Naive thymus-derived CD8-positive, alpha-beta T cell (primary cell): ENCODE results near the gene BMPR1A. TPM values are rescaled to one million over a fixed set of nuclear protein-coding genes. Genes with fewer than 3 reads are reported as not detected.
A peak's percentile ranks its signal among the peaks of the same experiment; 100 is the strongest.
"Not testable (repeated sequence)": the region's sequence is repeated elsewhere in the genome, so short reads cannot be mapped to it uniquely, and the experiment has no call there.

Experiments
- ATAC-seq, 2 donors: fragments of 150-1000 bp; cut with Tn5 transposase in 1 of 2; sonication (Bioruptor Pico), chemical (Tn5 transposase) in 1 of 2; 1 replicate in 1 of 2; 2 replicates in 1 of 2; pipeline ENCODE4 v1.10.0; 2021; ENCODE audit warnings: mild to moderate bottlenecking in 2 of 2, moderate library complexity in 2 of 2
- POLR2A ChIA-PET: fragments of 350-600 bp; sonication (Branson Sonifier 250); formaldehyde crosslinking; loops from one replicate; lab custom pipeline; 2021; ENCODE audit warnings: antibody characterized with exemption; lab: Charles Lee
- DNase-seq, 10 donors: peaks; one replicate each; pipeline versions ENCODE4 v3.0.0 to v3.0.0-alpha.2; 2020 to 2022
- H3K27ac Mint-ChIP-seq, 10 donors: one replicate each; pipeline ENCODE4 v1.8.0; 2020 to 2022; ENCODE audit warnings: mild to moderate bottlenecking in 10 of 10, mixed read lengths in 10 of 10, moderate library complexity in 4 of 10, inconsistent platforms in 1 of 10
- H3K27me3 Mint-ChIP-seq, 5 donors: one replicate each; pipeline ENCODE4 v1.8.0; 2021 to 2022; ENCODE audit warnings: mixed read lengths in 5 of 5
- H3K36me3 Mint-ChIP-seq, 3 donors: one replicate each; pipeline ENCODE4 v1.8.0; 2020 to 2022; ENCODE audit warnings: mixed read lengths in 3 of 3, mild to moderate bottlenecking in 2 of 3, inconsistent platforms in 1 of 3
- H3K4me1 Mint-ChIP-seq, 4 donors: one replicate each; pipeline ENCODE4 v1.8.0; 2021 to 2022; ENCODE audit warnings: mixed read lengths in 4 of 4
- H3K4me3 Mint-ChIP-seq, 10 donors: one replicate each; pipeline ENCODE4 v1.8.0; 2020 to 2022; ENCODE audit warnings: mild to moderate bottlenecking in 10 of 10, mixed read lengths in 10 of 10, moderate library complexity in 6 of 10, inconsistent platforms in 1 of 10
- H3K9me3 Mint-ChIP-seq, 9 donors: one replicate each; pipeline ENCODE4 v1.8.0; 2020 to 2022; ENCODE audit warnings: mixed read lengths in 9 of 9, mild to moderate bottlenecking in 3 of 9, inconsistent platforms in 1 of 9, moderate library complexity in 1 of 9
- polyA plus RNA-seq, 3 donors: library from polyadenylated mRNA; unstranded; fragments of 300-500 nt; fragmentation: Illumina TruSeq; gene quantifications; one replicate each; pipeline ENCODE4 v1.2.3, GENCODE V29; 2021
- total RNA-seq, 8 experiments: library from RNA in 2 of 8; stranded (reverse) in 2 of 8; gene quantifications; one replicate each; pipeline ENCODE4 v1.2.3 and lab custom pipeline; 2021 to 2026

BMPR1A gene
- total and polyA plus RNA-seq, 5 experiments from 2014 or later: 1.1 to 11.0 (median 5.2) TPM

DNA sequence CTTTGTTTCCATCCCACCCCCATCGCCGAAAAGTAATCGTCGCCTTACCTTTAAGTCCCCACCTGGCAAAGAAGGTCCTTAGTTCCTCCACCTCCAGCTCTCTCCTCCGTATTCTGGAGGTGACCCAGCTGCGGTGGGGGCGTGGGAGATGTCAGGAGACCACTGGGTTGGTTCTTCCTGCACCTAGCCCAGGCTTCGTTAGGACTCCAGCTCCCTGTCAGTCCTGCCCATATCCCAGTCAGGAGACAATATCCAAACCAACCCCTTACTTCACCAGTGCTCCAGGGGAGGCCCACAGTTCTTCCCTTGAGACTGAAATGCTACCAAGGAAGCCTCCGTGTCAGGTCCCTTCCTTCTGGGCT lies 212.6 kb downstream of the BMPR1A start:
- Mint-ChIP-seq H3K27ac (peak overlapping the region in 4 of 10 donors; percentile 69 to 80 (median 74)), H3K4me1 (peaks cover 19 to 68% (median 50%) of the 10 kb centered on the region in 4 donors), H3K9me3 (no peaks in the 10 kb centered on the region), H3K4me3 (peak overlapping the region; percentile 47 to 80 (median 66)), H3K36me3 (no peaks in the 10 kb centered on the region), H3K27me3 (peaks cover 0 to 2% (median 0%) of the 10 kb centered on the region in 5 donors)
- DNase-seq (no peak), ATAC-seq (no peak)
- POLR2A ChIA-PET: interaction anchor here (0.9 to 2.7 kb wide), 5 partner anchors 10 to 29 kb away, joined by 3 to 14 read pairs (median 4); no protein-coding TSS in a partner anchor

DNA sequence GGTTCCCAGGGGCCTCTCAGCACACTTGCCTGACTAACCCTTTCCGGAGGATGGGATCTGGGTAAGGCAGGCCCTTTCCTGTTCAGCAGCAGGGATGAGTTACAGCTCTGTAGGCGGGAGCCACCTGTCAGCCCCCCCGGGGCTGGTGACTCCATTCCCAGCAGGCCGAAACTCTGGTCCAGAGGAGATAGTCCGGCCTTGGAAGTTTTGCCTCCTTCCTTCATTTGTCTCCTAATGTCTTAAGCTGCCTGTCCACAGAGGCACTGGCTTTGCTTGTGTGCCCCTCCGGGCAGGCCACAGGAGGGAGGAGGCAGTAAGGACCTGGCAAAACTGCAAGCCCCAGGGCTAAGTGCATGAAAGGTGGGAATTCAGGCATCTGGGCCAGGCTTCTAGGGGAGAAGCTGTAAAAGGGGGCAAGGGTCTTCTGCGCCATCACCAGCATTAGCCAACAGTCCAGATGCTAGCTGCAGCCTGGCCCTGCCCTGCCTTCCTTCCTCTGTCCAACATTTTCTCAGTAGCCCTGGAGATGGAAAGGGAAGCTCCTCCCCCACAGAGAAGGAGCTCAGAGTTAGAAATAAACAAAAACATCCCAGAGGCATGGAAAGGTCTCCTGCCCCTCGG lies 213.1 kb downstream of the BMPR1A start:
- Mint-ChIP-seq H3K9me3 (no peaks in the 10 kb centered on the region), H3K27me3 (peaks cover 0 to 2% (median 0%) of the 10 kb centered on the region in 5 donors), H3K4me1 (peaks cover 19 to 68% (median 50%) of the 10 kb centered on the region in 4 donors), H3K27ac (peak overlapping the region in 7 of 10 donors; percentile 43 to 97 (median 74)), H3K4me3 (peak overlapping the region; percentile 31 to 80 (median 72)), H3K36me3 (no peaks in the 10 kb centered on the region)
- POLR2A ChIA-PET: interaction anchor here (0.9 to 2.7 kb wide), 6 partner anchors 10 to 125 kb away, joined by 3 to 26 read pairs (median 4); partner anchors contain the start of genes GLUD1 and SHLD2
- DNase-seq: no peak
- ATAC-seq: no peak

DNA sequence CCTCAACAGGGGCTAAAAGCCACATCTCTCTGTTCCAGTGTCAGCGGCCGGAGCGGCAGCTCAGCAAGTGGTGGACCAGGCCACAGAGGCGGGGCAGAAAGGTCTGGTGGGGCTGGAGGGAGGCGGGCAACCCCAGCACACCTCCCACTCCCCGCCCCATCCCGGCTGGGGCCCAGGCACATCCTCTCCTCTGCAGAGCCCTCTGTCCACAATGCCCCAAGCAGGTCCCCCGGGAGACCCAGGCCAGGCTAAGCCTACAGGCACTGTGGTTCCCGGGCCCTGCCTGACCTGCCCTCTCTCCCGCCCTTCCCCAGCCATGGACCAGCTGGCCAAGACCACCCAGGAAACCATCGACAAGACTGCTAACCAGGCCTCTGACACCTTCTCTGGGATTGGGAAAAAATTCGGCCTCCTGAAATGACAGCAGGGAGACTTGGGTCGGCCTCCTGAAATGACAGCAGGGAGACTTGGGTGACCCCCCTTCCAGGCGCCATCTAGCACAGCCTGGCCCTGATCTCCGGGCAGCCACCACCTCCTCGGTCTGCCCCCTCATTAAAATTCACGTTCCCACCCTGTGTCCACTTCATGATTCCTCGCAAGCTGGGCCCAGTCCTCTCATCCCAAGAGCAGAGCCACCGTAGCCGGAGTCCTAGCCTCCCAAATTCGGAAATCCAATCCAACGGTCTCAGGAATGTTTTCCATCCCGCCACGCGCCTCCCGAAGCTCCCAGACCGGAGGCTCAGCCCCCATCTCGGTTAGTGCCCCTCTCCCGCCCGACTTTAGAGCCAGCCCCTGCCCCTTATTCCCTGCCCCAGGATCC lies 214.0 kb downstream of the BMPR1A start:
- H3K4me3 Mint-ChIP-seq: peak overlapping the region; percentile 75 to 89 (median 81)
- peak overlapping the region; percentile 79 to 97 (median 90) for H3K27ac Mint-ChIP-seq
- peaks cover 0 to 2% (median 0%) of the 10 kb centered on the region in 5 donors for H3K27me3 Mint-ChIP-seq
- H3K9me3 Mint-ChIP-seq: no peaks in the 10 kb centered on the region
- DNase-seq: no peak
- peaks cover 19 to 67% (median 50%) of the 10 kb centered on the region in 4 donors for H3K4me1 Mint-ChIP-seq
- ATAC-seq: no peak
- no peaks in the 10 kb centered on the region for H3K36me3 Mint-ChIP-seq
- POLR2A ChIA-PET: interaction anchor here (0.9 to 2.2 kb wide), 10 partner anchors 8 to 258 kb away, joined by 3 to 26 read pairs (median 4); partner anchors contain the start of genes GLUD1 and SHLD2

DNA sequence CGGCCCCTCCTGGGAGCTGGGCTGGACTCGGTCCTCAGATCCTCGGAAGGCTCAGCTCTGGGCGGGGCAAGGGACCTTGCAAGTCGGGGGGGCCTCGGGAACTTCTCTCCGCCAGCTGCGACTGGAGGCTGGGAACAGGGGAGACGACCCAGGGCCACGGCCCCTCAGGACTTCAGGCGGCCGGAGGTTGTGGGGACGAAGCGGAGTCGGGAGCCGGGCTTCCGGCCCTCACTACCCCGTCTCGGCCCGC lies 214.5 kb downstream of the BMPR1A start:
- Mint-ChIP-seq H3K4me1 (peaks cover 17 to 62% (median 45%) of the 10 kb centered on the region in 4 donors), H3K9me3 (no peaks in the 10 kb centered on the region), H3K4me3 (peak overlapping the region; percentile 75 to 89 (median 81)), H3K27me3 (peaks cover 0 to 2% (median 0%) of the 10 kb centered on the region in 5 donors), H3K27ac (peak overlapping the region; percentile 79 to 97 (median 90)), H3K36me3 (no peaks in the 10 kb centered on the region)
- DNase-seq (no peak), ATAC-seq (no peak)
- POLR2A ChIA-PET: interaction anchor here (0.9 to 2.2 kb wide), 8 partner anchors 8 to 259 kb away, joined by 3 to 26 read pairs (median 4); partner anchors contain the start of genes GLUD1 and SHLD2

DNA sequence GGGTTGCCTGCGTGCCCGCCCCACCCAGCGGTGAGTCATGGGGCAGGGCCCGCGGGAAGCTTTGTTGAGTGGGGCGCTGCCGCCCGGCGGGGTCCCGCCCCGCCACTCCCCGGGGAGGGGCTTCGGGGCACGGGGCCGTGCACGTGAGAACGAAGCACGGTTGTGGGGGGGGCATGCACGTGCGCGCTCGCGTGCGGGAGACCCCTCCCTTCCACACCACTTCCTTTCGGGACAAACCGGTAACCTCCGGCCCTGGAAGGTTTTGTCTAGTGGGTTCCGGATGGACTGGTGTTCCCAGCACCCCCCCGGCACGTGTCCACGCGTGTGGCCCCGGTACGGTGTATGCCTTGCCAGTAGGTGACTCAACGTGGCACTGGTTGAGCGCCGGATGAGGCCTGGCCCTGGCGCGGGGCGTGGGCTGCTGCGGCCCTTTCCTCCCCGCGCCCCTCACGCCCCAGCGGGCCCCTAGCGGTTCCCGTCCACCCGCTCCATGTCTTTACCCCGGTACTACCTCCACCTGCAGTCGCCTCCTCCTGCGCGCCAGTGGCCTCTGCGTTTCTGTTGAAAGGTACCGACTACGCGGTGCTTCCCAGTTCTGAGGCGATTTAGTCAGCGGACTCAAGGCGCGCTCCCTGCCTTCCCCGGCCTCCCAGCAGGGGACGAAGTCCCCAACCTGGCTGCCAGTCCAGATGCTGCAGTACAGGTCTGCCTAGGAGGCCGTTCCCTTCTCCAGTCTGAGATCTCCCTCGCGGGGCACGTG lies 215.0 kb downstream of the BMPR1A start:
- Mint-ChIP-seq H3K27ac (peak overlapping the region; percentile 87 to 98 (median 96)), H3K4me3 (peak overlapping the region; percentile 80 to 91 (median 86)), H3K4me1 (peaks cover 16 to 57% (median 40%) of the 10 kb centered on the region in 4 donors), H3K27me3 (peaks cover 0 to 2% (median 0%) of the 10 kb centered on the region in 5 donors), H3K9me3 (no peaks in the 10 kb centered on the region), H3K36me3 (no peaks in the 10 kb centered on the region)
- DNase-seq (peak; percentile 88 to 95 (median 92)), ATAC-seq (peak; percentile 83)
- POLR2A ChIA-PET: interaction anchor here (0.9 to 2.2 kb wide), 8 partner anchors 9 to 260 kb away, joined by 3 to 26 read pairs (median 4); partner anchors contain the start of genes GLUD1 and SHLD2

DNA sequence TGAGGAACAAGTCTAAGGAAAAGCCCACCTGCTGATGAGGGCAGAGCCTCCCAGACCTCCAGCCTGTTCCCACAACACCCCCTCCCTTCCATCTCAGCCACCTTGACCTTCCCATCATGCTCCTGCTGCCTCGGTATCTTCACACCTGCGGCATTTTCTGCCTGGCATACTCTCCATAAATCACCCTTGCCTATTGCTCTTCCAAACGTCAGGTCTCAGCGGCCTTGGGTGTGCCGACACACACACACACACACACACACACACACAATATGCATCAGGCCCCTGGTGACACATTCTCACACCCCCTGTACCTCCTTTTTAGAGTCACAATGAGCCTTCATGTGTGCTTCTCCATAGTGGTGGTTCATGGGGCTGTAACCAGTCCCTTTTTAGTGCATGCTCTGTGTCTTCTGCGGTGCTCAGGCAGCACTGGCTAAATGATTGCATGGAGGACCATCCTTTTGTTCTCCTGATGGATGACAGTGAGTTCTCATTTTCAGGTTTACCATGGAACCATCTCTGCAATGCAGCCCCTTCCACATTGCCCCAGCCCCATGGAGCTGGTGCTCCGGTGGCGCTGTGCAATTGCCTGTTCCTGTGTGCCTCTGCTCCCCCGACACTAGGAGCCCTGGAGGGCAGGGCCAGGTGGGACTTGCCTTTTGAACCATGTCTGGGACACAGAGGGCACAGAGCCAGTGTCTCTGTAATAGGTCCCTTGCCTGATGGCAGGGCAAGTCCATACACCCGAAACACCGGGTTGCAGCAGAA lies 216.4 kb downstream of the BMPR1A start:
- ATAC-seq (no peak), DNase-seq (no peak)
- peak overlapping the region; percentile 27 to 79 (median 60) for H3K4me3 Mint-ChIP-seq
- no peaks in the 10 kb centered on the region for H3K36me3 Mint-ChIP-seq
- POLR2A ChIA-PET: no interaction called here
- H3K27me3 Mint-ChIP-seq: peaks cover 0 to 2% (median 0%) of the 10 kb centered on the region in 5 donors
- H3K4me1 Mint-ChIP-seq: peaks cover 11 to 43% (median 31%) of the 10 kb centered on the region in 4 donors
- H3K9me3 Mint-ChIP-seq: no peaks in the 10 kb centered on the region
- H3K27ac Mint-ChIP-seq: peak overlapping the region; percentile 58 to 98 (median 90)

DNA sequence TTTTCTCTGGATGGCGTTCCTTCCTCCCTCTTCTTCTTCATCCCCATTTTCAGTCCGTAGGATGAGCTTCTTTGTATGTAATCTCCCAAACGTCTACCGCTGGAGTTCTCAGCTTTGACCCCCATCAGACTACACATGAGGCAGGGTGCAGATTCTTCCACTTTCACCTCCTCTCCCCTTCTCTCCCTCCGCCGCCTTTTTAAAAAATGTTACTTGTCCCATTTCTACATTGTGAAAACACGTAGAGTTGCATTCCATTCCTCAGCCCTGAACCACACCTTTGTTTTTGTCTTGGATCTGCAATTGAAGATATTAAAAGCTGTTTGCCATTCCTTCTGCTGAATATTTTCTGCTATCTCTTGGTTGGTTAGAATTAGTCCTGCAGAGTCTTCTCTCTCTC lies 218.1 kb downstream of the BMPR1A start:
- H3K27ac Mint-ChIP-seq: peak overlapping the region in 2 of 10 donors; percentile 33 to 60
- H3K36me3 Mint-ChIP-seq: no peaks in the 10 kb centered on the region
- peaks cover 9 to 28% (median 21%) of the 10 kb centered on the region in 4 donors for H3K4me1 Mint-ChIP-seq
- DNase-seq (no peak), ATAC-seq (no peak)
- H3K4me3 Mint-ChIP-seq: no peak overlapping the region
- no peaks in the 10 kb centered on the region for H3K9me3 Mint-ChIP-seq
- POLR2A ChIA-PET: interaction anchor here (0.5 to 0.6 kb wide), 2 partner anchors 8 to 122 kb away, joined by 3 to 11 read pairs; no protein-coding TSS in a partner anchor
- peaks cover 0 to 3% (median 0%) of the 10 kb centered on the region in 5 donors for H3K27me3 Mint-ChIP-seq

DNA sequence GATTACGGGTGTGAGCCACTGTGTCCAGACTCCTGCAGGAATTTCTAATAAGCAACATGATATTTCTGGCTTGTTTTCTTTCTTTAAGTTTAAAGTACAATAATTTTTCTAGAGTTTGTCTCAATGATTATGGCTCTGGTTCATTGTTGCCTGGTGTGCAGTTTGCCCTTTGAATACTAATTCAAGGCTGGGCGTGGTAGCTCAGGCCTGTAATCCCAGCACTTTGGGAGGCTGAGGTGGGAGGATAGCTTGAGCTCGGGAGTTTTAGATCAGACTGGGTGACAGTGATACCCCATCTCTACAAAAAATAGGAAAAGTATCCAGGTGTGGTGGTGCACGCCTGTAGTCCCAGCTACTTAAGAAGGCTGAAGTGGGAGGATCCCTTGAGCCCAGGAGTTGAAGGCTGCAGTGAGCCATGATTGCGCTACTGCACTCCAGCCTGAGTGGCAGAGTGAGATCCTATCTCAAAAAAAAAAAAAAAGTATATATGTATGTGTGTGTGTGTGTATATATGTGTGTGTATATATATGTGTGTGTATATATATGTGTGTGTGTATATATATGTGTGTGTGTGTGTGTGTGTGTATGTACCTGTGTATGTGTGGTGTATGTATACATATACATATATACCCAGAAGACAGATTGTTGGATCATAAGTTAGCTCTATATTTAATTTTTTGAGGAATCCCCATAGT lies 220.1 kb downstream of the BMPR1A start:
- Mint-ChIP-seq H3K9me3 (no peaks in the 10 kb centered on the region), H3K4me1 (peaks cover 7 to 17% (median 10%) of the 10 kb centered on the region in 4 donors)

DNA sequence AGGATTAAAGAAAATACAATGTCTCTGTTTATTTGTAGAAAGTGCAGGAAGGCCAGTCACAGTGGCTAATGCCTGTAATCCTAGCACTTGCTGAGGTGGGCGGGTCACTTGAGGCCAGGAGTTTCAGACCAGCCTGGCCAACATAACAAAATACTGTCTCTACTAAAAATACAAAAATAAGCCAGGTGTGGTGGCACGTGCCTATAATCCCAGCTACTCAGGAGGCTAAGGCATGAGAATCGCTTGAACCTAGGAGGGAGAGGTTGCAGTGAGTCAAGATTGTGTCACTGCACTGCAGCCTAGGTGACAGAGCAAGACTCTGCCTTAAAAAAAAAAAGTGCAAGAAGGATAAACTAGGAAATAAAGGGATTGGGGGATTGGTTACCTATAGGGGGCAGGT lies 222.0 kb downstream of the BMPR1A start:
- H3K36me3 Mint-ChIP-seq, POLR2A ChIA-PET, H3K27ac Mint-ChIP-seq, ATAC-seq, H3K9me3 Mint-ChIP-seq, H3K4me3 Mint-ChIP-seq, H3K27me3 Mint-ChIP-seq, H3K4me1 Mint-ChIP-seq, DNase-seq: not testable (repeated sequence)

More for the DNA sequence above, 220.1 kb downstream of the BMPR1A start:
- no peaks in the 10 kb centered on the region for H3K36me3 Mint-ChIP-seq
- H3K4me3 Mint-ChIP-seq: no peak overlapping the region
- H3K27me3 Mint-ChIP-seq: peaks cover 0 to 3% (median 0%) of the 10 kb centered on the region in 5 donors
- H3K27ac Mint-ChIP-seq: no peak overlapping the region
- no peak for ATAC-seq
- peak in 1 of 10 donors; percentile 23 for DNase-seq
- POLR2A ChIA-PET: no interaction called here

DNA sequence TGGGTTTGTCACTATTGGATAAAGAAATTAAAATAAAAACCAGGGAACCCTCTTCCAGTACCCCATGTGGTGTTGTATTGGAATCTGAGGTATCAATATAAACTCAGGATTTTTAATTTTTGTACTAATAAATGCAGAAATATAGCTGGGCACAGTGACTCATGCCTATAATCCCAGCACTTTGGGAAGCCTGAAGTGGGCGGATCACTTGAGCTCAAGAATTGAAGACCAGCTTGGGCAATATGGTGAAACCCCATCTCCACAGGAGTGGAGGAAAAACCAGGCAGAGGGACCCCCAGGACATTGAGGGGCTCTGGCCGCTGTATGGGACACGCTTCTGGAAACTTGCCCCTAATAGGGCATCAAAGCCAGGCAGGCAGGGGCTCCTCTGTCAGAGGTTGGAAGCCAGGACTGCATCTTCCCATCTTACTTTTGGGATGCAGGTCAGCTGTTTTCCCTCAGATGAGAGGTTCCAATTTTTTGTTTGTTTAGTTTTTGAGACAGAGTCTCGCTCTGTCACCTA lies 222.9 kb downstream of the BMPR1A start:
- Mint-ChIP-seq H3K27me3 (peaks cover 0 to 3% (median 0%) of the 10 kb centered on the region in 5 donors), H3K4me3 (no peak overlapping the region), H3K4me1 (no peaks in the 10 kb centered on the region), H3K27ac (no peak overlapping the region), H3K36me3 (no peaks in the 10 kb centered on the region), H3K9me3 (no peaks in the 10 kb centered on the region)
- ATAC-seq (no peak), DNase-seq (no peak)
- POLR2A ChIA-PET: interaction anchor here (1.0 kb wide), 1 partner anchor 10 kb away, joined by 3 read pairs; no protein-coding TSS in a partner anchor

DNA sequence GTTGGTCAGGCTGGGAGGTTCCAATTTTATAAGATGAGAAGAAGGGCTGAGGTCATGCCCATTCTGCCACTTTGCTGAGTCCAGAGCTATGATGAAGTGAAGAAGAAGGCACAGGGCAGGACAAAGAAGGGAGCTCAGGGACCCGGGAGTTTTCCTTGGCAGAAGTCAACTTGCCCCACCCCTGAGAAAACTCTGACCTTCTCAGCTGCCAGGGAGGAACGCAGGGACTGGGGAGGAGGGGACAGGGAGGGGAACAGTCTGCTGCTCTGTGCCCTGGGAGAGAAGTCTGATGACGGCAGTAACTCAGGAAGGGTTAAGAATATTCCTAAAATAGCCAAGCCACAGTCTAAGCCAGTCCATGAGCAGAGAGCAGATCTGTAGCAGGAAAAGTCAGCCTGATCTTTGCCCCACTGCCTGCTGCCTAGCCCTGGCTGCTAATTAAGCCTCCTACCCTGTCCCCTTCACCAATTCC lies 223.6 kb downstream of the BMPR1A start:
- Mint-ChIP-seq H3K36me3 (no peaks in the 10 kb centered on the region), H3K27ac (no peak overlapping the region), H3K27me3 (peaks cover 0 to 3% (median 0%) of the 10 kb centered on the region in 5 donors), H3K4me3 (no peak overlapping the region), H3K9me3 (no peaks in the 10 kb centered on the region), H3K4me1 (no peaks in the 10 kb centered on the region)
- ATAC-seq (no peak), DNase-seq (no peak)
- POLR2A ChIA-PET: interaction anchor here (1.0 kb wide), 1 partner anchor 10 kb away, joined by 3 read pairs; no protein-coding TSS in a partner anchor
